HG03460 (cell line): ENCODE measurements around the gene SLC35E4.
A peak's percentile ranks its signal among the peaks of the same experiment; 100 is the strongest.
"Not testable (repeated sequence)": the region's sequence is repeated elsewhere in the genome, so short reads cannot be mapped to it uniquely, and the experiment has no call there.

ENCODE experiments used
- ATAC-seq: cut with Tn5 transposase; IDR thresholded peaks from one replicate; pipeline ENCODE4 v1.9.1; 2021; ENCODE audit not compliant: unreplicated experiment

Gene SLC35E4

GRCh38 chr22:30649430-30650007 lies 13.9 kb downstream of the SLC35E4 start:
- ATAC-seq = no peak

GRCh38 chr22:30650508-30651116 lies 15.0 kb downstream of the SLC35E4 start:
- ATAC-seq = no peak

GRCh38 chr22:30652852-30653251 lies 17.3 kb downstream of the SLC35E4 start:
- no peak for ATAC-seq

GRCh38 chr22:30654361-30654760 lies 18.8 kb downstream of the SLC35E4 start:
- ATAC-seq = no peak

GRCh38 chr22:30655532-30655931 lies 20.0 kb downstream of the SLC35E4 start:
- no peak for ATAC-seq

- ATAC-seq = no peak
Observed at GRCh38 chr22:30662040-30662439, 26.5 kb downstream of the SLC35E4 start.

- ATAC-seq = no peak
Observed at GRCh38 chr22:30664798-30665197, 29.2 kb downstream of the SLC35E4 start.

GRCh38 chr22:30665266-30665665 lies 29.7 kb downstream of the SLC35E4 start:
- no peak for ATAC-seq

- ATAC-seq = no peak
Observed at GRCh38 chr22:30665786-30666185, 30.2 kb downstream of the SLC35E4 start.

- no peak for ATAC-seq
Observed at GRCh38 chr22:30667107-30667493, 31.5 kb downstream of the SLC35E4 start.

- ATAC-seq = peak; percentile 82
Observed at GRCh38 chr22:30667494-30668385, 32.2 kb downstream of the SLC35E4 start, which contains the start of gene DUSP18. Gene DUSP18, minus strand, starts transcription at chr22:30667875. Its CDS starts 3,872 bp downstream, at chr22:30664003.

GRCh38 chr22:30668386-30668710 lies 32.8 kb downstream of the SLC35E4 start:
- ATAC-seq = no peak

GRCh38 chr22:30671071-30671470 lies 35.5 kb downstream of the SLC35E4 start:
- ATAC-seq = no peak

- ATAC-seq = no peak
Observed at GRCh38 chr22:30673136-30673535, 37.6 kb downstream of the SLC35E4 start.

GRCh38 chr22:30674482-30674881 lies 38.9 kb downstream of the SLC35E4 start:
- ATAC-seq = no peak

GRCh38 chr22:30675436-30675835 lies 39.9 kb downstream of the SLC35E4 start:
- no peak for ATAC-seq

- not testable (repeated sequence) for ATAC-seq
Observed at GRCh38 chr22:30676565-30676964, 41.0 kb downstream of the SLC35E4 start.

- ATAC-seq = not testable (repeated sequence)
Observed at GRCh38 chr22:30679895-30680690, 44.5 kb downstream of the SLC35E4 start.

GRCh38 chr22:30680991-30681770 lies 45.6 kb downstream of the SLC35E4 start:
- no peak for ATAC-seq

- ATAC-seq = no peak
Observed at GRCh38 chr22:30681831-30682230, 46.2 kb downstream of the SLC35E4 start.
